Measurements from ENCODE around the gene SPECC1L.

Gene SPECC1L

GRCh38 chr22:24437741-24438328, 167.2 kb downstream of the SPECC1L start:
- Histone ChIP-seq H3K4me1 (ENCODE audit: control insufficient read depth, insufficient read depth, low read length) (peaks cover 11% of the 10 kb centered on the region; the same call in 1 of the 2 replicates), H3K4me3 (ENCODE audit: low read depth, low read length) (no peak overlapping the region), H3K27me3 (ENCODE audit: control insufficient read depth, insufficient read depth, low read length) (no peaks in the 10 kb centered on the region), H3K9me3 (ENCODE audit: control insufficient read depth, insufficient read depth, low read depth, low read length) (no peaks in the 10 kb centered on the region), H3K36me3 (ENCODE audit: control insufficient read depth, insufficient read depth, low read length) (no peaks in the 10 kb centered on the region; the same call in 1 of the 2 replicates), H3K27ac (ENCODE audit: low read depth, low read length) (no peak overlapping the region), H3K9ac (ENCODE audit: low read length) (no peak overlapping the region)

- Histone ChIP-seq H3K9me3 (ENCODE audit: control insufficient read depth, insufficient read depth, low read depth, low read length) (no peaks in the 10 kb centered on the region), H3K27me3 (ENCODE audit: control insufficient read depth, insufficient read depth, low read length) (no peaks in the 10 kb centered on the region), H3K36me3 (ENCODE audit: control insufficient read depth, insufficient read depth, low read length) (no peaks in the 10 kb centered on the region; the same call in 1 of the 2 replicates), H3K9ac (ENCODE audit: low read length) (no peak overlapping the region), H3K27ac (ENCODE audit: low read depth, low read length) (no peak overlapping the region), H3K4me3 (ENCODE audit: low read depth, low read length) (no peak overlapping the region), H3K4me1 (ENCODE audit: control insufficient read depth, insufficient read depth, low read length) (peaks cover 6% of the 10 kb centered on the region)
Measured at GRCh38 chr22:24440270-24440717, 169.7 kb downstream of the SPECC1L start.

DNA sequence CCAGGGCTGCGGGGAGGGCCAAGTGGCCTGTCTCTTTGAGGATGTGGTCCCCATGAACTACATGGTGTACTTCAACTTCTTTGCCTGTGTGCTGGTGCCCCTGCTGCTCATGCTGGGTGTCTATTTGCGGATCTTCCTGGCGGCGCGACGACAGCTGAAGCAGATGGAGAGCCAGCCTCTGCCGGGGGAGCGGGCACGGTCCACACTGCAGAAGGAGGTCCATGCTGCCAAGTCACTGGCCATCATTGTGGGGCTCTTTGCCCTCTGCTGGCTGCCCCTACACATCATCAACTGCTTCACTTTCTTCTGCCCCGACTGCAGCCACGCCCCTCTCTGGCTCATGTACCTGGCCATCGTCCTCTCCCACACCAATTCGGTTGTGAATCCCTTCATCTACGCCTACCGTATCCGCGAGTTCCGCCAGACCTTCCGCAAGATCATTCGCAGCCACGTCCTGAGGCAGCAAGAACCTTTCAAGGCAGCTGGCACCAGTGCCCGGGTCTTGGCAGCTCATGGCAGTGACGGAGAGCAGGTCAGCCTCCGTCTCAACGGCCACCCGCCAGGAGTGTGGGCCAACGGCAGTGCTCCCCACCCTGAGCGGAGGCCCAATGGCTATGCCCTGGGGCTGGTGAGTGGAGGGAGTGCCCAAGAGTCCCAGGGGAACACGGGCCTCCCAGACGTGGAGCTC, 170.2 kb downstream of the SPECC1L start:
- no peaks in the 10 kb centered on the region for H3K27me3 ChIP-seq (ENCODE audit: control insufficient read depth, insufficient read depth, low read length)
- no peaks in the 10 kb centered on the region for H3K9me3 ChIP-seq (ENCODE audit: control insufficient read depth, insufficient read depth, low read depth, low read length)
- H3K4me1 ChIP-seq (ENCODE audit: control insufficient read depth, insufficient read depth, low read length) = peaks cover 11% of the 10 kb centered on the region
- H3K27ac ChIP-seq (ENCODE audit: low read depth, low read length) = no peak overlapping the region
- H3K36me3 ChIP-seq (ENCODE audit: control insufficient read depth, insufficient read depth, low read length) = no peaks in the 10 kb centered on the region; the same call in 1 of the 2 replicates
- no peak overlapping the region for H3K4me3 ChIP-seq (ENCODE audit: low read depth, low read length)
- no peak overlapping the region for H3K9ac ChIP-seq (ENCODE audit: low read length)

DNA sequence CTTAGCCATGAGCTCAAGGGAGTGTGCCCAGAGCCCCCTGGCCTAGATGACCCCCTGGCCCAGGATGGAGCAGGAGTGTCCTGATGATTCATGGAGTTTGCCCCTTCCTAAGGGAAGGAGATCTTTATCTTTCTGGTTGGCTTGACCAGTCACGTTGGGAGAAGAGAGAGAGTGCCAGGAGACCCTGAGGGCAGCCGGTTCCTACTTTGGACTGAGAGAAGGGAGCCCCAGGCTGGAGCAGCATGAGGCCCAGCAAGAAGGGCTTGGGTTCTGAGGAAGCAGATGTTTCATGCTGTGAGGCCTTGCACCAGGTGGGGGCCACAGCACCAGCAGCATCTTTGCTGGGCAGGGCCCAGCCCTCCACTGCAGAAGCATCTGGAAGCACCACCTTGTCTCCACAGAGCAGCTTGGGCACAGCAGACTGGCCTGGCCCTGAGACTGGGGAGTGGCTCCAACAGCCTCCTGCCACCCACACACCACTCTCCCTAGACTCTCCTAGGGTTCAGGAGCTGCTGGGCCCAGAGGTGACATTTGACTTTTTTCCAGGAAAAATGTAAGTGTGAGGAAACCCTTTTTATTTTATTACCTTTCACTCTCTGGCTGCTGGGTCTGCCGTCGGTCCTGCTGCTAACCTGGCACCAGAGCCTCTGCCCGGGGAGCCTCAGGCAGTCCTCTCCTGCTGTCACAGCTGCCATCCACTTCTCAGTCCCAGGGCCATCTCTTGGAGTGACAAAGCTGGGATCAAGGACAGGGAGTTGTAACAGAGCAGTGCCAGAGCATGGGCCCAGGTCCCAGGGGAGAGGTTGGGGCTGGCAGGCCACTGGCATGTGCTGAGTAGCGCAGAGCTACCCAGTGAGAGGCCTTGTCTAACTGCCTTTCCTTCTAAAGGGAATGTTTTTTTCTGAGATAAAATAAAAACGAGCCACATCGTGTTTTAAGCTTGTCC, 171.0 kb downstream of the SPECC1L start:
- peaks cover 15% of the 10 kb centered on the region for H3K4me1 ChIP-seq (ENCODE audit: control insufficient read depth, insufficient read depth, low read length)
- H3K9ac ChIP-seq (ENCODE audit: low read length) = no peak overlapping the region
- no peak overlapping the region for H3K27ac ChIP-seq (ENCODE audit: low read depth, low read length)
- H3K4me3 ChIP-seq (ENCODE audit: low read depth, low read length) = no peak overlapping the region
- H3K27me3 ChIP-seq (ENCODE audit: control insufficient read depth, insufficient read depth, low read length) = no peaks in the 10 kb centered on the region
- H3K36me3 ChIP-seq (ENCODE audit: control insufficient read depth, insufficient read depth, low read length) = no peaks in the 10 kb centered on the region; the same call in 1 of the 2 replicates
- H3K9me3 ChIP-seq (ENCODE audit: control insufficient read depth, insufficient read depth, low read depth, low read length) = no peaks in the 10 kb centered on the region

DNA sequence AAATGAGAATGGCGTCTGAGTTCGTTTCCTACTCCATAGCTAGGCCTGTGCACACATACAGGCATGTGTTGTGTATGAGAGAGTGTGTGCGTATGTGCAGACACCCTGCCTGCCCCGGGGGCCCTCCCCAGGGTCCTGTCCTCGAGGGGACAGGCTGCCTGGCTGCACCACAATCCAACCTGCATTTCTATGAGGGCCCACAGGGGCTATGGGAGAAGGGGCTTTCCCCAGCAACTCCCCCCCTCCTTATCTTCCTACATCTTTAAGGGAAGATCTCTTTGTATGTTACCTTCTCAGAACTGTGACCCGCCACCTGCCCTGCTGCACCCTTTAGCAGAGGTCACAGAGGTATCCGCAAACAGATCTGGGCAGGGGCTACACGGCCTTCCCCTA, 171.7 kb downstream of the SPECC1L start:
- Histone ChIP-seq H3K36me3 (ENCODE audit: control insufficient read depth, insufficient read depth, low read length) (no peaks in the 10 kb centered on the region; the same call in 1 of the 2 replicates), H3K9ac (ENCODE audit: low read length) (no peak overlapping the region), H3K4me1 (ENCODE audit: control insufficient read depth, insufficient read depth, low read length) (peaks cover 15% of the 10 kb centered on the region)

DNA sequence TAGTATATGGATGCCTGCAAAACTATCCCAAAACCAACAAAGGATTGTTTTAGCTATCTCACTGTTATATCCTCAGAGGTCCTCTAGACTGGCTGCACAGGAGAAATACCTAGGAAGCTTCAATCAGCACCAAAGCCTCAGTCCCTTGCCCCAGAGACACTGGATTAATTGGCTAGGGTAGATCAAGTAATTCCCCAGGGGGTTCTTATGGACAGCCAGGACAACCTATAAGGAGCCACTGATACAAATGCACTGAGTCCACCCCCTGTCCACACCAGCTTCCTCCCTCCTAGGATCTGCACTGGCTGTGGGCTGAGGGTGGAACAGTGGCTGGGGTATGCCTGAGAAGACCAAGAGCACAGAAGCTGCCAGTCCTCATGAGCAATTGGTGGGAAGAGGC, 173.0 kb downstream of the SPECC1L start:
- Histone ChIP-seq H3K4me3 (ENCODE audit: low read depth, low read length) (no peak overlapping the region), H3K36me3 (ENCODE audit: control insufficient read depth, insufficient read depth, low read length) (no peaks in the 10 kb centered on the region; the same call in 1 of the 2 replicates), H3K27me3 (ENCODE audit: control insufficient read depth, insufficient read depth, low read length) (no peaks in the 10 kb centered on the region), H3K27ac (ENCODE audit: low read depth, low read length) (no peak overlapping the region), H3K9me3 (ENCODE audit: control insufficient read depth, insufficient read depth, low read depth, low read length) (no peaks in the 10 kb centered on the region), H3K4me1 (ENCODE audit: control insufficient read depth, insufficient read depth, low read length) (peaks cover 15% of the 10 kb centered on the region), H3K9ac (ENCODE audit: low read length) (no peak overlapping the region)

More for the DNA sequence above, 171.7 kb downstream of the SPECC1L start:
- Histone ChIP-seq H3K27ac (ENCODE audit: low read depth, low read length) (no peak overlapping the region), H3K9me3 (ENCODE audit: control insufficient read depth, insufficient read depth, low read depth, low read length) (no peaks in the 10 kb centered on the region), H3K27me3 (ENCODE audit: control insufficient read depth, insufficient read depth, low read length) (no peaks in the 10 kb centered on the region), H3K4me3 (ENCODE audit: low read depth, low read length) (no peak overlapping the region)

DNA sequence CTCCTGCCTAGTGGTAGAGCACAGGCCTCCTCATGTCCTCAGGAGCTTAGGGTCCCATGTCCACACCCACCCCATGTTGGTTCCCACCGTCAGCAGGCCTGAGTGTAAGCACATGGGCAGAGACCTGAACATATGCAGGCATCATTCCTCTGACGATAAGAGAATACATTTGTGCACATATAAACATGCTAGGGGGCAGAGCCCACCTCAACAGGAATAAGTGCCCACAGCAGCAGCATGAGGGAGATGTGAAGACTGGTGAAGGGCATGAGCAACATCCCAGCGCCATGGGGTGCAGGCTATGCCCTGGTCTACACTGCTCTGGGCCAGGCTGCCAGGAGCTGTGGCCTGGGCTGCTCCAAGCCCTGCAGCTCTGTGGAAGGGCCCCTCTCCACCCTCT, 173.6 kb downstream of the SPECC1L start:
- H3K36me3 ChIP-seq (ENCODE audit: control insufficient read depth, insufficient read depth, low read length) = no peaks in the 10 kb centered on the region; the same call in 1 of the 2 replicates
- no peak overlapping the region for H3K27ac ChIP-seq (ENCODE audit: low read depth, low read length)

DNA sequence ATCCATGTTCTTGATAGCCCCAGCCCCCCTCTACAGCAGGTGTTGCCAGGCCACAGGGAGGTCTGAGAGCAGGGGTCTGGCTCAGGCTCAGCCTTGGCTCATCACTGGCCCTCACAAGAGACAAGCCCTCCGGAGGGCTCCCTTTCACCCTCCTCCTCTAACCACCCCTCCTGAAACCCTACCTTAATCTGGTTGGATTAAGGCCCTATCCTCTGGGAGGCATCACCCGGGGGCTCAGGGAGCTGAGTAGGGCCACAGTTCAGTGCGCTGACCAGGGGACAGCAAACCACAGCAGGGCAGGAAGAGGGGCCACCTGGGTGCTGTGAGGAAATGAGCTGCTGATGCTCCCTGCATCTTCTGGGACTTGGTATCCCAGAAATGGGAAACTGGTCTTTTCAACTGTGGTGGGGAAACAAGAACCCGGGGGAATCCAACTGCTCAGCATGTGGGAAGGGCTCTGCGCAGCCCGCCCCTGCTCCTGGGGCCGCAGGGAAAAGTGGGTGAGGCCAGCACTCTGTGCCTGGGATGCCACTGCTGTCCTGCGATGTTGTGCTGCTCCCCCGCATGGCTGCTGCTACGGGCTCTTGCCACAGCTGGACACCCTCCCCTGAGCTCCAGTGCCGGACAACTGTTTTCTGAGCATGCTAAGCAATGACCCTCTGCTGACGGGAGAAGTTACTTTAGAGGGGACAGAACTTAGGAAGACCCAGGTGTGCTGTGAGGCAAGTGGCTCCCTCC, 174.3 kb downstream of the SPECC1L start:
- Histone ChIP-seq H3K36me3 (ENCODE audit: control insufficient read depth, insufficient read depth, low read length) (no peaks in the 10 kb centered on the region; the same call in 1 of the 2 replicates), H3K9me3 (ENCODE audit: control insufficient read depth, insufficient read depth, low read depth, low read length) (no peaks in the 10 kb centered on the region), H3K9ac (ENCODE audit: low read length) (no peak overlapping the region), H3K4me1 (ENCODE audit: control insufficient read depth, insufficient read depth, low read length) (peaks cover 18% of the 10 kb centered on the region), H3K27me3 (ENCODE audit: control insufficient read depth, insufficient read depth, low read length) (no peaks in the 10 kb centered on the region), H3K4me3 (ENCODE audit: low read depth, low read length) (no peak overlapping the region), H3K27ac (ENCODE audit: low read depth, low read length) (no peak overlapping the region)

More for the DNA sequence above, 173.6 kb downstream of the SPECC1L start:
- H3K9me3 ChIP-seq (ENCODE audit: control insufficient read depth, insufficient read depth, low read depth, low read length) = no peaks in the 10 kb centered on the region
- no peak overlapping the region for H3K4me3 ChIP-seq (ENCODE audit: low read depth, low read length)
- no peak overlapping the region for H3K9ac ChIP-seq (ENCODE audit: low read length)
- peaks cover 15% of the 10 kb centered on the region for H3K4me1 ChIP-seq (ENCODE audit: control insufficient read depth, insufficient read depth, low read length)
- no peaks in the 10 kb centered on the region for H3K27me3 ChIP-seq (ENCODE audit: control insufficient read depth, insufficient read depth, low read length)

GRCh38 chr22:24445481-24446259, 175.0 kb downstream of the SPECC1L start:
- H3K4me3 ChIP-seq (ENCODE audit: low read depth, low read length) = no peak overlapping the region
- peaks cover 23% of the 10 kb centered on the region for H3K4me1 ChIP-seq (ENCODE audit: control insufficient read depth, insufficient read depth, low read length)
- H3K27ac ChIP-seq (ENCODE audit: low read depth, low read length) = no peak overlapping the region
- no peaks in the 10 kb centered on the region for H3K27me3 ChIP-seq (ENCODE audit: control insufficient read depth, insufficient read depth, low read length)
- H3K9me3 ChIP-seq (ENCODE audit: control insufficient read depth, insufficient read depth, low read depth, low read length) = no peaks in the 10 kb centered on the region
- H3K9ac ChIP-seq (ENCODE audit: low read length) = no peak overlapping the region
- H3K36me3 ChIP-seq (ENCODE audit: control insufficient read depth, insufficient read depth, low read length) = no peaks in the 10 kb centered on the region; the same call in 1 of the 2 replicates

DNA sequence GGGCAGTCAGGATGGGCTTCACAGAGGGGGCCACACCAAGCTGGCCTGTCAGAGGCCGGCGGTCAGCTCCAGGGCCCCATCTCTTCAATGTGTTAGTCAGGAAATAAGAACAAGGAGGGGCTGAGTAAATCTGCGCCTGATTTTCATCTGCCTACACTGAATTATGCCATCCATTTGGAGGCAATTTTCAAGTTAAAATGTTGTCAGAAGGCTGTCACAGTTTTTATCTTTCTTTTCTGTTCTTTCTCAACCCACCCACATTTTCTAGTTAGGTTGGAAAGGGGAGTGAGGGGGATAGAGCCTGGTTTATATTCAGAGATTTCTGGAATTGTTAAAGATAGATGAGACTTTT, 175.6 kb downstream of the SPECC1L start:
- Histone ChIP-seq H3K36me3 (ENCODE audit: control insufficient read depth, insufficient read depth, low read length) (no peaks in the 10 kb centered on the region; the same call in 1 of the 2 replicates), H3K27ac (ENCODE audit: low read depth, low read length) (no peak overlapping the region), H3K4me1 (ENCODE audit: control insufficient read depth, insufficient read depth, low read length) (peaks cover 24% of the 10 kb centered on the region), H3K9ac (ENCODE audit: low read length) (no peak overlapping the region), H3K9me3 (ENCODE audit: control insufficient read depth, insufficient read depth, low read depth, low read length) (no peaks in the 10 kb centered on the region), H3K27me3 (ENCODE audit: control insufficient read depth, insufficient read depth, low read length) (no peaks in the 10 kb centered on the region), H3K4me3 (ENCODE audit: low read depth, low read length) (no peak overlapping the region)

Measured in HUES6 (cell line).